ENCODE measurements around the gene PPP2R5A.

GRCh38 chr1:212237651-212238050 lies 47.6 kb upstream of the PPP2R5A start:
- TF ChIP-seq, protein P1, sequence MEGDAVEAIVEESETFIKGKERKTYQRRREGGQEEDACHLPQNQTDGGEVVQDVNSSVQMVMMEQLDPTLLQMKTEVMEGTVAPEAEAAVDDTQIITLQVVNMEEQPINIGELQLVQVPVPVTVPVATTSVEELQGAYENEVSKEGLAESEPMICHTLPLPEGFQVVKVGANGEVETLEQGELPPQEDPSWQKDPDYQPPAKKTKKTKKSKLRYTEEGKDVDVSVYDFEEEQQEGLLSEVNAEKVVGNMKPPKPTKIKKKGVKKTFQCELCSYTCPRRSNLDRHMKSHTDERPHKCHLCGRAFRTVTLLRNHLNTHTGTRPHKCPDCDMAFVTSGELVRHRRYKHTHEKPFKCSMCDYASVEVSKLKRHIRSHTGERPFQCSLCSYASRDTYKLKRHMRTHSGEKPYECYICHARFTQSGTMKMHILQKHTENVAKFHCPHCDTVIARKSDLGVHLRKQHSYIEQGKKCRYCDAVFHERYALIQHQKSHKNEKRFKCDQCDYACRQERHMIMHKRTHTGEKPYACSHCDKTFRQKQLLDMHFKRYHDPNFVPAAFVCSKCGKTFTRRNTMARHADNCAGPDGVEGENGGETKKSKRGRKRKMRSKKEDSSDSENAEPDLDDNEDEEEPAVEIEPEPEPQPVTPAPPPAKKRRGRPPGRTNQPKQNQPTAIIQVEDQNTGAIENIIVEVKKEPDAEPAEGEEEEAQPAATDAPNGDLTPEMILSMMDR (IDR thresholded peaks at IDR 0.05), result no peak
- TF ChIP-seq GATA2 (CRISPR knock-in tag; IDR thresholded peaks at IDR 0.05) (no peak), IRF3 (IDR thresholded peaks at IDR 0.05; ENCODE audit: low read depth, low read length) (no peak), RXRA (IDR thresholded peaks at IDR 0.05; ENCODE audit: borderline replicate concordance, low read depth) (no peak), CHD2 (IDR thresholded peaks at IDR 0.05; ENCODE audit: low read length, partially characterized antibody) (no peak)
